Measurements from ENCODE around the gene UQCRHL.
"Not testable (repeated sequence)": the region's sequence is repeated elsewhere in the genome, so short reads cannot be mapped to it uniquely, and the experiment has no call there.

Gene UQCRHL

DNA sequence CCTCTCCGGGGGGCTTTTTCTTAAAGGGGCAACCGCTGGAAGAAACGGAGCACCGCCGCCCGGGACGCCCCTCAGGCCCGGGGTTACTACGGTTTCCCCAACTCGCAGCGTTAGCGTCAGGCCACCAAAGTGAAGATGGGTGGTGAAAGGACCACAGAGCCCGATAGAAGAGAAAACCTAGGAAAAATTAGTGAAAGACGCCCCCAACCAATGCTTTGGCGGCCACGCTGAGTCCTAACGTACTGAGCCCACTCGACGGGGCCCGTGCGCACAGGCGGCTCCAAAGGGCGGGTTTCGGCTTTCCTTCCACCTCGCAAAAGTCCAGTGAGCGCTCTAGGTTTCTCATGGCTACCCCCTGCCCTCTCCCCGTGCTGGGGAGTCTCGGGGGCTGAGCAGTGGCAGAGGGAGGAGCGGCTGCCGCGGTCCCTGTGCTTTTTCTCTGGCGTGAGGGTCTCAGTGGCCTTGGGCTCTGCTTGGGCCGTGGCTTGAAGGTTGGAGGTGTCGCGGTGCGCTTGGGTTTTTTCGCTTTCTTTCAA is 27.8 kb upstream of the UQCRHL start:
- no peak for DNase-seq

DNA sequence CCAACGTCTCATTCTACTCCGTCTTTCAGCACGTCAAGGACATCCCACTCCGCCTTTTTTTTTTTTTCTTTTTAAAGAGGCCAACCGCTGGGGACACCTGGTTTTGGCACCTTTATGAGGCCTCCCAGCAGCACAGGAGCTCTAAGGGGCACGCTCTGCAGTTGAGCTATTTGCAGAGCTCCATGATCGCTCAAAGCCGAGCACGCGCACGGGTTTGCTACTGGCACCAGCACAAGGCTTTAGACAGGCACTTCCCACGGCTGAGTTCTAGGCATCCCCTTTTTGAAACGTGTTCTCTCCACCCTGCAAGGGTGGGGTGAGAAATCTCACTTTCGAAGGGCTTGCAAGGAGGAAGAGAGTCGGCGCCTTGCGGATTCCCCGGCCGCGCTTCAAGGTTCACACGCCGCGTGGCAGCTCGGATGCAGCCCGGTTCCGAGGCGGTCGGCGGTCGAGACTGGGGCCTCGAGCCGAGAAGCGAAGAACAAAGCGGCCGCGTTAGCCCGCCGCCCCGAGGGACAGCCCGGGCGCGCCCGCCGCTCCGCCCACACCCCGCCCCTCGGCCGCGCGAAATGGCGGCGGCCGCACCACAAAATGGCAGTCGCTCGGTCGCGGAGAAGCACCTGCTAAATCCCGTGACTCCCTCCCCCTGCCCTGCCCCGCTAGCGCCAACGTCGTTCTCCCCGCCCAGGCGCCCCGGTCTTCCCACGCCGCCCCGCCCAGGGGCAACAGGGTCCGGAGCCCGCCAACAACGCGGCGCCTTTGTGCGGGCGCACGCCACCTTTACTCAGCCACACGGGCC is 27.2 kb upstream of the UQCRHL start:
- peak; percentile 89 for DNase-seq

DNA sequence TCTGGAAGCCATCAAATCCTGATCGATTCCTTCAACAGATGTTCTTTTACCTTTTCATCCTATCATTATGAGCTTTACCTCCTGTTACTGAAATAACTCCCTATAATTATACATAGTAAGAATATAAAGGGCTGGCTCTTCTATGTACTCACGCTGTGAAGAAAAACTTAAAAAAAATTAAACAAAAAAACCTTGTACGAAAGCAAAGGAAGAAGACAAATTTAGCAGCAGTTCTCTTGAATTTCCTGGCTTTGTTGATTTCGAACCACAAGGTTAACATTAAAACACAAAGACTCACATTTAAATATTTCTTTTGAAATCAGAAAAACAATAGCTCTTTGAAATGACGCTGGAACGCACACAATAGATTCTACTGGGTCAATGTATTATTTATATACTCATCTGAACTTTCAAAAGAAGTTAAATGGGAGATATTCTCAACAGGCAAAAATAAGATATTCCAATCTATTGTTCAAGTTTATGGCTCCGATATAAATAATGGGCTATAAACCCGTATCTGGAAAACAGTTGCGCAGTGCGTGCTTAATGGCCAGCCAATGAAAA is 26.5 kb upstream of the UQCRHL start:
- no peak for DNase-seq

DNA sequence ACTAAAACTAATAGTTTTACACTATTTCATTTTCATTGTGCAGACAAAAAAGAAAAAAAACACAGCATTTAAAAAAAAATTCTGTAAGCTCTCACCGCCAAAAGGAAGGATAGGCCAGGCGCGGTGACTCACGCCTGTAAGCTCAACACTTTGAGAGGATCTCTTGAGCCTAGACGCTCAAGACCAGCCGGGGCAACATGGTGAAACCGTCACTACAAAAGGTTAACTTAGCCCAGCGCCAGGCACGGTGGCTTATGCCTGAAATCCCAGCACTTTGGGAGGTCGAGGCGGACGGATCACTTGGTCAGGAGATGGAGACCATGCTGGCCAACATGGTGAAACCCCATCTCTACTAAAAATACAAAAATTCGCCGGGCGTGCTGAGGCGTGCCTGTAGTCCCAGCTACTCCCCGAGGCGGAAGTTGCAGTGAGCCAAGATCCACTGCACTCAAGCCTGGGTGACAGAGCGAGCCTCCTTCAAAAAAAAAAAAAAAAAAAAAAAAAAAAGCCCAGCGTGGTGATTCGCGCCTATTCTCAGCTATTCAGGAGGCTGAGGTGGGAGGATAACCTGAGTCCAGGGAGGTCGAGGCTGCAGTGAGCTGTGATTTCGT is 25.7 kb upstream of the UQCRHL start:
- peak; percentile 55 for DNase-seq

DNA sequence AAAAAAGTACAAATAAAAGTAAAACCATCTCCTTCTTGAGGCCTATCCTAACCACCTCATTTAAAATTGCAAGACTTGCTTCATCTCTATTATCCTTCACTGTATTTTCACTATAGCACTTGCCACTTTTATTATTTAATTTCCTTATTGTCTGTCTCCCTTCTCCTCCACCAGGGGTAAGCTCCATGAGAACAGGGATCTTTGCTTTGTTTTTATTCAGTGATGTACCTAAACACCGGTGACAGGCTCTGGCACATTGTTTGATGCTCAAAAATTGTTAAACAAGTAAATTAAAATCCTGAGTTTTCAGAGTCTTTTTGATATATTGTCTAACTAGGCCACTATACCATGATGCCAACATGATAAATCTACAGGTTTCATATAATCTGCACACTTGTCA is 22.8 kb upstream of the UQCRHL start:
- no peak for DNase-seq

DNA sequence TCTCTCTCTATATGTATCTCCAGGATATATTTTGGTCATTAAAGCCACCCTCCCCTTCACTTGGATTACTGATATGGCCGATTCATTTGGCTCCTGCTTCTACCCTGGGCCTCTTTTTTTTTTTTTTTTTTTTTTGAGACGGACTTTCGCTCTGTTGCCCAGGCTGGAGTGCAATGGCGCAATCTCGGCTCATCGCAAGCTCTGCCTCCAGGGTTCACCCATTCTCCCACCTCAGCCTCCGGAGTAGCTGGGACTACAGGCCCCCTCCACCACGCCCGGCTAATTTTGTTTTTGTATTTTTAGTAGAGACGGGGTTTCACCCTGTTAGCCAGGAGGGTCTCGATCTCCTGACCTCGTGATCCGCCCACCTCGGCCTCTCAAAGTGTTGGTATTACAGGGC is 21.5 kb upstream of the UQCRHL start:
- not testable (repeated sequence) for DNase-seq

DNA sequence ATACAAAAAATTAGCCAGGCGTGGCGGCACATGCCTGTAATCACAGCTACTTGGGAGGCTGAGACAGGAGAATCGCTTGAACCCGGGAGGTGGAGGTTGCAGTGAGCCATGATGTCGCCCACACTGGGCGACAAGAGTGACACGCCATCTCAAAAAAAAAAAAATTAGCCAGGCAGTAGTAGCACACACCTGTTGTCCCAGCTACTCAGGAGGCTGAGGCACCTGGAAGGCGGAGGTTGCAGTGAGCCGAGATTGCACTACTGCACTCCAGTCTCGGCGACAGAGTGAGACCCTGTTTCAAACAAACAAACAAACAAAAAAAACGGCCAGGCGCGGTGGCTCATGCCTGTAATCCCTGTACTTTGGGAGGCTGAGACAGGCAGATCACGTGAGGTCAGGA is 20.1 kb upstream of the UQCRHL start:
- DNase-seq: not testable (repeated sequence)

DNA sequence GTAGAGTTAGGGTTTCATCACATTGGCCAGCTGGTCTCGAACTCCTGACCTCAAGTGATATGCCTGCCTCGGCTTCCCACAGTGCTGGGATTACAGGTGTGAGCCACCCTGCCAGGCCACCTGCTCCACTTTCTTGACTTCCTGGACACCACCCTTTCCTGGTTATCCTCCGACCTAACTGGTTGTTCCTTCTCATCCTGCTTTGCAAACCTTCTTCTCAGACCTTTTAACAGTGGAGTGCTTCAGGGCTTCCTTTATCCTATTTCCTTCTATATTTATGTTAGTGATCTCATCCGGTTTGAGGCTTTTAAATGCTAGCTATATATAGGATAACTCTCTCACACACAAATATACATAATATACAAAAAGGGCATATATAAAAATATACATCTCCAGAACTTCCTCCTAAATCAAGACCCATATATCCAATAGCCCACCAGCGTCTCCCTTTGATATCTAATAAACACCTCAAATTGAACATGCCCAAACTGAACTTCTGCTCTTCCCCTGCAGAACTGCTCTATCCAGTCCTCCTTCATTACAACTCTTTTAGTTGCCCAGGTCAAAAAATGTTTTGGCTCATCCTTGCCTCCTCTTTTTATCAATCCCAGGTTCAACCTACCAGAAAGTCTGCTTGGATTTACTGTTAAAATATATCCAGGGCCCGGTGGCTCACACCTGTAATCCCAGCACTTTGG is 19.5 kb upstream of the UQCRHL start:
- no peak for DNase-seq

DNA sequence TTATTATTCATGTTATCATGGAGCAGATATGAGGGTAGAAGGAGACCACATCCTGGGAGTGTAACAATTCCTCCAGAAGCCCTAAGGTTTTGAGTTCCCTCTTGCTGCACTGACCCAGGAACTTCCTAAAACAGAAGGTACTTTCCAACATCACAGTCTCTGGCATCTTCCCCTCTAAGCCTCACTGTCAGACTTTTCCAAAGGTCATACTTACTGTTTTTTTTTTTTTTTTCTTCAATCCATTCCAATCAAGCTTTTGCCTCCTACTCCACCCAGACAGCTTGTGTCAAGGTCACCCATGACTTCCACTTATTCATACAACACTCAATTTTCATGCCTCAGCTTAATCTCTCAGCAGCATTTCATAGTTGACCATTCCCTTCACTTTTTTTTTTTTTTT is 18.4 kb upstream of the UQCRHL start:
- peak; percentile 66 for DNase-seq

DNA sequence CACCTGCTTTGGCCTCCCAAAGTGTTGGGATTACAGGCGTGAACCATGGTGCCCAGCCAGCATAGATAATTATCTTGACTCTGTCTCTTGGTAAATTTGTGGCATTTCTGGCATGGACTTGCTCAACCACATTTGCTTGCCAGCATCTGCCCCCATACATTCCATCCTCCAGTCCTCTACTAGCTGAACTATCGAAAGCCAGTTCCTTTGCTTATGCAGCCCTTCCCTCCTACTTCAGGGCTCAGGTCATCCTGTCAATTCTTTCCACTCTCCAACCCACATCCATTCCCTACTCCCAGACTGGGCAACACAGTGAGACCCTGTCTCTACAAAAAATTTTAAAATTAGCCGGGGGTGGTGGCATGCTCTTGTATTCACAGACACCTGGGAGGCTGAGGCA is 13.0 kb upstream of the UQCRHL start:
- DNase-seq: no peak

DNA sequence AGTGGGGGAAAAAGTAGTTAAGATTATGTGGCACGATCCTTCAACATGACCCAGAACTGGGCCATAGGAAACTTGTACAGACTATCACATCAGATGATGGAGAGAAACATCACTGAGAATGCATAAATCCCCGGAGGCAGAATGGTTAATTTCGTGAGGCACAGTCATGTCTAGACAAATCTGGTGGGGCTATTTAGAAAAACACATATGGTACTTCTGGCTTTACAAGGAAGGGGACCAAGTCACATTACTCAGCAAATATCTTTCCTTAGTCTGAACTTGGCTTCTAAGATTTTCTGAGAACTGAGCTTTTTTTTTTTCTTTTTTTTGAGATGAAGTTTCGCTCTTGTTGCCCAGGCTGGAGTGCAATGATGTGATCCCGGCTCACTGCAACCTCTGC is 9.2 kb upstream of the UQCRHL start:
- DNase-seq: no peak

DNA sequence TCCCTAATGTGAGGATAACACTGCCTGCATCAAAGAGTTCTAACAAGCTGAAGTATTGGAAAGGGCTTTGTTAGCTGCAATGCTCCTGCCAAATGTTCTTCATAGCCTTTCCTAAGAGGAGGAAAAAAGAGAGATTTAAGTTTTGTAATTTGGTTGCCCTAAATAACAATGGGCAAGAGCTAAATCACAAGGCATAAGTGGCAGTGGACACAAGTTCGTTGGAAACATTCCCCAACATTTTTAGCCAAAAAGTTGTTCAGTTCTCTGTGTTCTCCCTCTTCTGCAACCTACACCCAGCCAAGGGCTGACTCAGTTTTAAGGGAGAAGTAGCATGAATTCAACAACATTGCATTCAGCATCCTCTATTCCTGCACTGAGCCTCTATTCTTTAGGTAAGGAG is 2.6 kb upstream of the UQCRHL start:
- DNase-seq: no peak

DNA sequence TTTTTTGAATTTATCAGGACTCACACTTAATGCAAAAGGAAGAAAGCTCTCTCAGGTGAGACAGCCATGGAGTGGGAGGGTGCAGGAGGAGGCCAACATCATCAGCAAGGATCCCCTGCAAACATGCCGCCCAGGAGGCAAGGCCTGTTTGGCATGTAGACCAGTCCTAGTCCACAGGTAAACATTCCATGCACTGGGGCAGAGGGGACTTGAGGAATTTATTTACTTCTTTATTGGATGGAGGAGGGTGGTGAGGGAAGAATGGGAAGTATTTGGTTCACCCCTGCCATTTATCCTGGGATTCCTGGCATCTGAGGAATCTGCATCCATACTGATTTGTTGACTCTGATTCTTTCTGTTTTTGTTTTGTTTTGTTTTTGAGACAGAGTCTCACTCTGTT is 1.5 kb upstream of the UQCRHL start:
- DNase-seq: no peak

DNA sequence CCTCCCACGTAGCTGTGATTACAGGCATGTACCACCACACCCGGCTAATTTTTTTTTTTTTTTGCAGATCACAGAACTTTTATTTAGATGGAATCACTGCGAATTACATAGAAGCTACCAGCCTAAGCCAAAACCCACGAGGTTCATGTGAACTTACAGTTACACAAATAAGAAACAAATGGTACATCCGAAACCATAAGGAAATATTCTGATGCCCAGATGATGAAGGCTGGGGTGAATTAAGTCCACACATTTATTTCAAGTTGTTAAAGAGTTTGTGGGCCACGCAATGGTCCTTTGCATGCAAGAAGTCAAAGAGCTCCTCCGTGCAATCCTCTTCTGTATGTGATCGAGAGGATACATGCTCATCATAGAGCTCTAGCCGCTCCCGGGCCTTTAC is 328 bp downstream of the UQCRHL start:
- DNase-seq: no peak

DNA sequence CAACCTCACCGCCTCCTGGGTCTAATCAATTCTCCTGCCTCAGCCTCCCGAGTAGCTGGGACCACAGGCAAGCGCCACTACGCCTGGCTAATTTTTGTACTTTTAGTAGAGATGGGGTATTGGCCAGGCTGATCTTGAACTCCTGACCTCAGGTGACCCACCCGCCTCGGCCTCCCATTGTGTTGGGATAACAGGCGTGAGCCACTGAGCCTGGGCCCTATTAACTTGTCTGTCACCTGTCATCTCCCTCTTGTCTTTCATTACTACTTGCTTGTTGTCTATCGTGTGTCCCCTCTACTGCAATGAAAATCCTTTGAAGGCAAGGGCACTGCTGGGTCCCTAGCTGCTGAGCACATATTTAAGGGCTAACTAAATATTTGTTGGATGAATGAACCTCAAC is 3.4 kb downstream of the UQCRHL start:
- DNase-seq: no peak

DNA sequence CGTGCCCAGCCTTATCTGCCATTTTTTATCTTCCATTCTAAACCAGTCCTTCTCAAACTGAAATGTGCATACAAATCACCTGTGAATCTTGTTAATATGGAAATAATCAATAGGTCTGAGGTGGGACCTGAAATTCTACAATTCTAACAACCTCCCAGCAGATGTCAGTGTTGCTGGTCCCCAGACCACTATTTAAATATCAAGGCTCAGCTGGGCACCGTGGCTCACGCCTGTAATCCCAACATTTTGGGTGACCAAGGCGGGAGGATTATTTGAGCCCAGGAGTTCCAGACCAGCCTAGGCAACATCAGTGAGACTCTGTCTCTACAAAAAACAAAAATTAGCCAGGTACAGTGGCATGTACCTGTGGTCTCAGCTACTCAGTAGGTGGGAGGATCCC is 4.1 kb downstream of the UQCRHL start:
- DNase-seq: peak; percentile 35

DNA sequence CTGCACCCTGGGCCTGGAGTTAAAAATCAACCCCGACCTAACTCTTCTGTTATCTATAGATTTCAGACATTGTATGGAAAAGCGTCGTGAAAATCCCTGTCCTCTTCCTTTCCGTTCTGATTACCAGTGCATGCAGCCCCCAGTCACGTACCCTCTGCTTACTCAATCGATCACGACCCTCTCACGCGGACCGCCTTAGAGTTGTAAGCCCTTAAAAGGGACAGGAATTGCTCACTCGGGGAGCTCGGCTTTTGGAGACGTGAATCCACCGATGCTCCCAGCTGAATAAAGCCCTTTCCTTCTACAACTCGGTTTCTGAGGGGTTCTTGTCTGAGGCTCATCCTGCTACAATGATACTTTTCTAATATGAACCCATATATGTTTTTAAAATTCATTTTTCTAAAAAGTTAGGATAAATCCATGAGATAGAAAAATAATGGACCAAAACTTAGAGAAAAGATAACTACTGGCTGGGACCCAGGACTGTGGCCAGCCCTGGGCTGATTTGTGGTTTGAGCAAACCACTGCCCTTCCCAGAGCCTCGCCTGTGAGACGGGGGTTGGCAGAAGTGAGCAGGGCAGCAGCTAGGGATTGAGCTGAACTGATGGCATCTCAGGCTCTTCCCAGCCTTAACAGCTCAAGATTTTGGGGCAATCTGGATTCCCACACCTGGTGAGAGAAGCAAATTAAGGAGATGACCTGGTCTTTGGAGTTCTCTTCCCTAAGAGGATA is 5.0 kb downstream of the UQCRHL start:
- no peak for DNase-seq

DNA sequence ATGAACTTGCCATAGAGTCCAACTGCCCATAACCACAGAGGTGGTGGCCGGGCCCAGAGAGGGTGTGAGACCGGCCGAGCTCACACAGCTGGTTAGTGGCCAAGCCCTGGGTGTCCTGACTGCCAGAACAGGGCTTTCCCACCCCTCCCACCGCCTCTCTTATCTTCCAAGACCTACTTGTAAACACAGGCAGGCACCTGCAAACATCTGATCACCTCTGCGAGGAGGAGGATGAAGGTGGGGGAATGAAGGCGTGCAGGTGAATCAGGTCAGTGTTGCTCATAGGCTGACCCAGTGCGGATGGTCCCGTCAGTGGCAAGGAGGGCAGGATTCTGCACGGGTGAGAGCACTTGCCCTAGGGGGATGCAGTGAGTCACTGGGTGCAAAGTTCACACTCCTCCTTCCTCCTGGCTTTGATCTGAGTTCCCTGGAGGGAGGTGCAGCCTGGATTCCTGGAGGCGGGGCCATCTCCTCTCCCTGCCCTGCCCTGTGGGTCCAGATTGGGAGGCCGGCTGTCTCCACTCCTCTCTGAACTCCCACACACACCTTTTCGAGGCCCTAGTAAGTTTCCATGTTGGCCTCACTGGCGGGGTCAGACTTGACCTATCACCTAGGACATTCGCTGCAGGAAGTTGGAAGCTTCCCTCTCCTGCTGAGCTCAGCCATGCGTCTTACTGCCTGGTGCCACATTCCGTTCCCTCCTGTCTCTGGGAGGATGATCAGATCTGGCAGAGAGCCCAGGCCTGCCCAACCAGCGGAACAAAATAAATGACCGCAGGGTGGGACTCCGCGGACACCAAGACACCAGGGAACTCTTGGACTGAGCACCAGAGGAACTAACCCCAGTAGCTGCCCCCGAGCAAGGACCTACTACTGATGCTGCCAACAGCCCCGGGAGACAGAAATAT is 7.3 kb downstream of the UQCRHL start:
- DNase-seq: no peak

DNA sequence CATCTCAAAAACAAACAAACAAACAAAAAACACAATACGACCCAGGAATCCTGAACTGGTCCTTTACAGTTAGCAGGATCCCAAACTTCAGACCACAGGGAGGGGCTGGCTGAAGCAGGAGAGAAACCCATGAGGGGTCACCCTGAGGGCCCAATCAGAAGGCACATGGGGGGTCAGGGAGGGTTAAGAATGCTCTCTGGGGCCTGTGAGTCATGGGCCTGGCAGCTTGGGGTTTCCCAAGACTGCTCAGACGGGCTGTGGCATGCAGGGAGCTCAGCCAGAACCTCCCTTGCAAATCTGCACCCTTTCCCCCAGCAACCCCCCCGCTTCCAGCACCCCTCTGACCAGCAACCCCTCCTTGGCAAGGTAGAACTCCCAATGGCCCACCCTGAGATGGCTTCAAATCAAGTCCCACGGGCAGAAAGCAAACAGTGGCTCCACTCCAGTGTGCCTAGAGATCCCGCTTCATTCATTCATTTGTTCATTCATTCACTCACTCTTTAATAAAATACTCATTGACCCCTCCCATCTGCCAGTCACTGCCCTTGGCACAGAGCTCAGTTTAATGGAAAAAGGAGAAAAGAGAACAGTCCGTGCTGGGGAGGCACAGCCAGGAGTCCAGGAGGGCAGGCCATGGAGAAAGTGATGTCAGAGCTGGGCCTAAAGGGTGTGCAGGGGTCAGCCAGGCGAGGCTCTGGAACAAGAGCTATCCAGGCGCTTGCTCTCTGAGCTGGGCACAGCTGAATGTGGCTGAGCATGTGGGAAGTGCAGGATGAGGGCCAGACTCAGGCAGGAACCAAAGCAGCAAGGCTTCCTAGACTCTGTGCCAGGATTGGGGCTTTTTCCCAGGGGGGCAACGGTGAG is 8.2 kb downstream of the UQCRHL start:
- peak; percentile 72 for DNase-seq

DNA sequence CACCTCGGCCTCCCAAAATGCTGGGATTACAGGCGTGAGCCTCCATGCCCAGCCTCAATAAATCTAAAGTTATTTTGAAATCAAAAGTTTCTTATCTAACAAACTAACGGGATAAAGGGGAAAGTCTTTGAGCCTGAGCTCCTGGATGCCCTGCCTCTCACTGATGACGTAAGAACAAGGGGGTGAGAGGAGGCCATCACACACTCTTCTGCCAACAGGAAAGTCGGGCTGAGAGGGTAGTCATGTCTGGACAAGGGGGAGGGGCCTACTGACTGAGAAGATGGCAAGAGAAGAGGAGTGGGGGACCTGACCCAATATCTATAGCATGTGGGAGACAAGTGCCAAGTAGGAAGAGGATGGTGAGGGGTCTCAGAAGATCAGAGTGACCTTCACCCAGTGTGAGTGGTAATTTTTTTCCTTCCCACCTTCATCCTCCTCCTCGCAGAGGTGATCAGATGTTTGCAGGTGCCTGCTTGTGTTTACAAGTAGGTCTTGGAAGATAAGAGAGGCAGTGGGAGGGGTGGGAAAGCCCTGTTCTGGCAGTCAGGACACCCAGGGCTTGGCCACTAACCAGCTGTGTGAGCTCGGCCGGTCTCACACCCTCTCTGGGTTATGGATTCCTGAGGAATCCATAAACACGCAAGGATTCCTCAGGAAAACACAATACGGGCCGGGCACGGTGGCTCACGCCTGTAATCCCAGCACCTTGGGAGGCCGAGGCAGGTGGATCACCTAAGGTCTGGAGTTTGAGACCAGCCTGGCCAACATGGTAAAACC is 9.6 kb downstream of the UQCRHL start:
- no peak for DNase-seq
